K562 (cell line): ENCODE data around the gene VSIG1. TPM values are rescaled to one million over a fixed set of nuclear protein-coding genes. Genes with fewer than 3 reads are reported as not detected.

Experiments
- CHD7 ChIP-seq: fragments of 200-600 bp; sonication (generic); IDR thresholded peaks from one replicate; pipeline ENCODE4 v1.6.1; 2012; ENCODE audit warnings: mild to moderate bottlenecking, low read depth, low read length, inconsistent platforms
- TAF1 ChIP-seq: IDR thresholded peaks from 2 replicates; pipeline ENCODE4 v1.6.1; 2011; ENCODE audit warnings: mild to moderate bottlenecking, low read length, moderate library complexity; ENCODE audit not compliant: insufficient read depth, control insufficient read depth, severe bottlenecking; ENCODE audit errors: extremely low read depth
- ZNF239 ChIP-seq: fragments of 250-450 bp; sonication (Bioruptor Pico); IDR thresholded peaks from 2 replicates; pipeline ENCODE4 v1.4.0; 2020; ENCODE audit warnings: mild to moderate bottlenecking
- polyA plus RNA-seq, 8 experiments: library from polyadenylated mRNA; depleted of rRNA in 4 of 8; stranded (reverse) in 5 of 8; unstranded in 3 of 8; fragments of >200 nt; fragmentation: Nextera tagmentation in 2 of 8; fragmentation: Illumina TruSeq in 1 of 8; extraction: Ambion mirVana in 2 of 8; extraction: Trizol in 1 of 8; gene quantifications; 2 replicates each; pipeline versions ENCODE4 v1.2.1 to v1.2.3, GENCODE V29; 2011 to 2014; ENCODE audit warnings: inconsistent platforms in 1 of 8, missing spikeins in 1 of 8
- total RNA-seq, 7 experiments: library from RNA; depleted of rRNA in 6 of 7; stranded (reverse); fragments of >200 nt in 6 of 7; fragmentation: Illumina TruSeq in 2 of 7; extraction: Trizol in 2 of 7; gene quantifications; 2 replicates each; pipeline versions ENCODE4 v1.2.1 to v1.2.3, GENCODE V29; 2011 to 2021; ENCODE audit warnings: low replicate concordance in 1 of 7
- TF ChIP-seq, protein P1 (sequence below): fragments of 450-650 bp; IDR thresholded peaks from 2 replicates; pipeline ENCODE4 v1.6.1; 2018; ENCODE audit not compliant: partially characterized antibody
- TF ChIP-seq, protein P2 (sequence below): fragments of 450-650 bp; IDR thresholded peaks from 2 replicates; pipeline ENCODE4 v1.6.1; 2016; ENCODE audit warnings: missing biosample characterization, missing genetic modification characterization

VSIG1 gene
- total and polyA plus RNA-seq, 9 of the 15 experiments (the other 6 are each of a cell fraction or from before 2014, with no cell fraction given): not detected

- TF ChIP-seq CHD7: no peak
- TF ChIP-seq, protein P1, sequence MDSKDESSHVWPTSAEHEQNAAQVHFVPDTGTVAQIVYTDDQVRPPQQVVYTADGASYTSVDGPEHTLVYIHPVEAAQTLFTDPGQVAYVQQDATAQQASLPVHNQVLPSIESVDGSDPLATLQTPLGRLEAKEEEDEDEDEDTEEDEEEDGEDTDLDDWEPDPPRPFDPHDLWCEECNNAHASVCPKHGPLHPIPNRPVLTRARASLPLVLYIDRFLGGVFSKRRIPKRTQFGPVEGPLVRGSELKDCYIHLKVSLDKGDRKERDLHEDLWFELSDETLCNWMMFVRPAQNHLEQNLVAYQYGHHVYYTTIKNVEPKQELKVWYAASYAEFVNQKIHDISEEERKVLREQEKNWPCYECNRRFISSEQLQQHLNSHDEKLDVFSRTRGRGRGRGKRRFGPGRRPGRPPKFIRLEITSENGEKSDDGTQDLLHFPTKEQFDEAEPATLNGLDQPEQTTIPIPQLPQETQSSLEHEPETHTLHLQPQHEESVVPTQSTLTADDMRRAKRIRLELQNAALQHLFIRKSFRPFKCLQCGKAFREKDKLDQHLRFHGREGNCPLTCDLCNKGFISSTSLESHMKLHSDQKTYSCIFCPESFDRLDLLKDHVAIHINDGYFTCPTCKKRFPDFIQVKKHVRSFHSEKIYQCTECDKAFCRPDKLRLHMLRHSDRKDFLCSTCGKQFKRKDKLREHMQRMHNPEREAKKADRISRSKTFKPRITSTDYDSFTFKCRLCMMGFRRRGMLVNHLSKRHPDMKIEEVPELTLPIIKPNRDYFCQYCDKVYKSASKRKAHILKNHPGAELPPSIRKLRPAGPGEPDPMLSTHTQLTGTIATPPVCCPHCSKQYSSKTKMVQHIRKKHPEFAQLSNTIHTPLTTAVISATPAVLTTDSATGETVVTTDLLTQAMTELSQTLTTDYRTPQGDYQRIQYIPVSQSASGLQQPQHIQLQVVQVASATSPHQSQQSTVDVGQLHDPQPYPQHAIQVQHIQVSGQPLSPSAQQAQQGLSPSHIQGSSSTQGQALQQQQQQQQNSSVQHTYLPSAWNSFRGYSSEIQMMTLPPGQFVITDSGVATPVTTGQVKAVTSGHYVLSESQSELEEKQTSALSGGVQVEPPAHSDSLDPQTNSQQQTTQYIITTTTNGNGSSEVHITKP: no peak
- no peak for TF ChIP-seq TAF1
- TF ChIP-seq ZNF239: no peak
- TF ChIP-seq, protein P2, sequence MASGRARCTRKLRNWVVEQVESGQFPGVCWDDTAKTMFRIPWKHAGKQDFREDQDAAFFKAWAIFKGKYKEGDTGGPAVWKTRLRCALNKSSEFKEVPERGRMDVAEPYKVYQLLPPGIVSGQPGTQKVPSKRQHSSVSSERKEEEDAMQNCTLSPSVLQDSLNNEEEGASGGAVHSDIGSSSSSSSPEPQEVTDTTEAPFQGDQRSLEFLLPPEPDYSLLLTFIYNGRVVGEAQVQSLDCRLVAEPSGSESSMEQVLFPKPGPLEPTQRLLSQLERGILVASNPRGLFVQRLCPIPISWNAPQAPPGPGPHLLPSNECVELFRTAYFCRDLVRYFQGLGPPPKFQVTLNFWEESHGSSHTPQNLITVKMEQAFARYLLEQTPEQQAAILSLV: no peak
- TF ChIP-seq, all 486 proteins: peak for 0
Observed at GRCh38 chrX:108127152-108127551, 82.3 kb downstream of the VSIG1 start (continued).
